ENCODE data around the gene DEFB131B. TPM values are rescaled to one million over a fixed set of nuclear protein-coding genes. Genes with fewer than 3 reads are reported as not detected.
A peak's percentile ranks its signal among the peaks of the same experiment; 100 is the strongest.
"Not testable (repeated sequence)": the region's sequence is repeated elsewhere in the genome, so short reads cannot be mapped to it uniquely, and the experiment has no call there.

The DEFB131B gene
- total RNA-seq, 1 donor from 2014 or later: not detected

DNA sequence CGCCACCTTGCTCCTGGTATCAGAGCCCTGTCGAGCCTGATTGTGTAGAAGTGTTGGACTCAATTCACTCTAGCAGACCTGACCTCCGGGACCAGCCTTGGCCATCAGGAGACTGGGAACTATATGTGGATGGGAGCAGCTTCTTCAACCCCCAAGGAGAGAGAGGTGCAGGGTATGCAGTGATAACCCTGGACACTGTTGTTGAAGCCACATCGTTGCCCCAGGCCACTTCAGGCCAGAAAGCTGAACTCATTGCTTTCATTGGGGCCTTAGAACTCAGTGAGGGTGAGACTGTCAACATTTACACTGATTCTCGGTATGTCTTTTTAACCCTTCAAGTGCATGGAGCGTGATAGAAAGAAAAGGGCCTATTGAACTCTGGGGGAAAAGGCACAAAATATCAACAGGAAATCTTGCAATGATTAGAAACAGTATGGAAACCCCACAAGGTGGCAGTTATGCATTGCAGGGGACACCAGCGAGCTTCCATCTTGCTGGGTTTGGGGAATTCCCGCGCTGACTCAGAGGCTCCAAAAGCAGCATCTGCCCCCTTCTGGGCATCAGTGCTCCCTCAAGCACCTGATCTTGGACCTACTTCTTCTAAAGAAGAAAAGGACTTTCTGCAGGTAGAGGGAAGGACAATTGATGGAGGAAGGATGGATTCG is 33.2 kb downstream of the DEFB131B start:
- DNase-seq (ENCODE audit: low read depth in 2 of 2): peak in 1 of 2 donors; percentile 12

- not testable (repeated sequence) for DNase-seq (ENCODE audit: low read depth in 2 of 2)
Measured at GRCh38 chr11:71911986-71912340, 33.7 kb downstream of the DEFB131B start.

DNA sequence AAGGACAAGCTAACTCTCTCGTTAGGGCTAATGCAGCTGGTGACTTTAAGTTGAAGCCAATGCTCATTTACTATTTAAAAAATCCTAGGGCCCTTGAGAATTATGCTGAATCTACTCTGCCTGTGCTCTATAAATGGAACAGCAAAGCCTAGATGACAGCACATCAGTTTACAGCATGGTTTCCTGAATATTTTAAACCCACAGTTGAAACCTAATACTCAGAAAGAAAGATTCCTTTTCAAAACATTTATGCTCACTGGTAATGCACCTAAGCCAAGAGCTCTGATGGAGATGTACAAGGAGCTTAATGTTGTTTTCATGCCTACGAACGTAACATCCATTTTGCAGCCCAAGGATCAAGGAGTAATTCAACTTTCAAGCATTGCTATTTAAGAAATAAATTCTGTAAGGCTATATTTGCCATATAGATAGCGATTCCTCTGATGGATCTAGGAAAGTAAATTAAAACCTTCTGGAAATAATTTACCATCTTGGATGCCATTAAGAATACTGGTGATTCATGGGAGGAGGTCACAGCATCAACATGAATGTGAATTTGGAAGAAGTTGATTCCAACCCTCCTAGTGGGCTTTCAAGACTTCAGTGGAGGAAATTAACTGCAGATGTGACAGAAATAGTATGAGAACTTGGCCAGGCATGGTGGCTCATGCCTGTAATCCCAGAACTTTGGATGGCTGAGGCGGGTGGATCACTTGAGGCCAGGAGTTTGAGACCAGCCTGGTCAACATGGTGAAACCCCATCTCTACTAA is 35.7 kb downstream of the DEFB131B start:
- DNase-seq (ENCODE audit: low read depth in 2 of 2): no peak

GRCh38 chr11:71914617-71915189 is 36.5 kb downstream of the DEFB131B start:
- DNase-seq (ENCODE audit: low read depth in 2 of 2): no peak

DNA sequence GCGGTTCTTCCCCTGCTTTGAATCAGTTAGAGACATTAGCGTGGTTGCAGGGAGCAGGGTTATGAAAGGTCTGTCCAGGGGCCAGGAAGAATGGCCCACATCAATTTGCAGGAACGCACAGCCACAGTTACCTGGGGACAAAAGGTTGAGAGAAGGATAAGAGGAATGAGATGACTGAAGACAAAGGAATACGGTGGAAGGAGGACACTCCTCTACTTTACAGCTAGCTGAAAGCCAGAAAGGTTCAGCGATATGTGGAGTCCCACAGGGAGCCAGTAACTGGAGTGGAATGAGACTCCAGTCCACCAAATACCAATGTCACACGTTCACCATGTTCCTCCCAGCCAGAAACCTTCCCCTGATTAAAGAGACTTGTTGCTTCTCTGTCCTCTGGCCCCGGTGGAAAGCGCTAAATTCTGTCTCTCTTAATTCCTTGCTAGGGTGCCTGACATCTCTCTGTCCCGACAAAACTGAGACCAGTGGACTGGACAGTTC is 39.4 kb downstream of the DEFB131B start:
- no peak for DNase-seq (ENCODE audit: low read depth in 2 of 2)

DNA sequence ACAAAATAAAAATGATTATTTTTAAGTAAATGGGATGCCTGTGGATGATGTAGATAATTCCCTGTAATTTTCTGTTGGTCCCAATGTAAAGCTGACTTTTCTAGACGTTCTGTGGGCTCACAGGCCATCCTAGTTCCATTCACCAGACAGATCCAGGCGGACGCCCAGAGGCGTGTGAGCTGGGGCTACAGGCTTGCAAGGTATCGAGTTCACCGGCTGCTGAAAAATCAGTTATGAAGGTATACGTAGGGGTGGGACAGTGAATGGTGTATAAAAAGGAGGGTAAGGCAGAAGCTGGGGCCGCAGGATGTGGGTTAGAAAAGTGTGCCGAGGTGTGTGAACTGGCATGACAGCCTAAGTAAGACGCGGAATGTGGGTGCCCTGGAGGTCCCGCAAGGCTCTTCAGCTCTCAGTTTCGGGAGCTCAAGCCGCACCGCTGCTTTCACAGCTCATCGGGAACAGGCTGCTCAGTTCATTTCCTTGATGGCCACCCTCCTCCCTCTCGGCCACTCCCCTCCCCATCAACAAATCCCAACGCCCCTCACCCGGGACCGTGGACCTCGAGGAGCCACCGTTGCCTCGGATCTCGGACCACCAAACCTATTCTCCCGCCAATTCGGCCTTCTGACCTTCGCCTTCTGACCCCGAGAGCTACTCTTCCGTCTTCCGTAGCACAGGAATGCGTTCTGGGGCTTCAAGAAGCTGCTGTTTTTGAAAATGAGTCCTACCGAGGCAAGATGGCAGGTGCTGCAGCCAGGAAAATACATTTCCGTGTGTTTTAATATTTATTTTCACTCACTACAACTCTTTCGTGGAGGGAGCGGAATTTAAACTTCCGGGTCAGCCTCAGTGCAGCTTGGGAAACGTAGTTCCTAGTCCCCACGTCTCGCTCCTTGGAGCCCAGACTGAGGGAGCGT is 49.8 kb downstream of the DEFB131B start, which contains the start of gene XNDC1N:
TSS of gene XNDC1N (minus strand) at position 775 of the 917 bp plus-strand sequence. CDS start 5,241 bp downstream, outside the sequence.
- DNase-seq (ENCODE audit: low read depth in 2 of 2): peak; percentile 79 to 88

DNA sequence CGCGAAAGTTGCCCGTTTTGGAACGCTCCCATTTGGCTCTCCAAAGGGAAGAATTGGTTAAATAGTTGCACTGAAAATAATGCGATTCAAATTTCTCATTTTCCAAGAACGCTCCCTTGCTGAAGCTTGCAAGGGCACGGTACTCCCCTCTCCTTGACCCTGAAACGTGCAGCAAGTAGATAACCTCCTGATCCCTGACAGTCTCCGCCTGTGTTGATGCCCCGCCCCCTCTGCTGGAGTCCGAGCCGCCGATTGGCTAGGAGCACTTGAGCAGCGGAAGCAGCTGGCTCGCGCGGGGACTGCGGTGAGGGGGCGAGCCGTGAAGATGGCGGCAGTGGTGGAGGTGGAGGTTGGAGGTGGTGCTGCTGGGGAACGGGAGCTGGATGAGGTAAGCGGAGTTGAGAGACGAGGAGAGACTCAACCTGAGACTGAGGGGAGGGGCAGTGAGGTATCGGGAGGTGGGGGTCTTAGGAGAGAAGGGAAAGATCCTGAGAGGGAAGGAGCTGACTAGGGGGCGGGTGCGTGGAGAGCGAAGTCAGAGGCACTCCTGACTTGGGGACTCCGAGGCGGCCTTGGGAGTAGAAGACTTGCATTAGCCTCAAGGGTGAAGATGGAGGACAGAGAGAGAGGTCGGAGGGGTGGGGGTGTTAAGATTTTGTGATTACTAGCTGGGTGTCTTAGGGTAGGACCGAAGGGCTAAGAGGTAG is 50.6 kb downstream of the DEFB131B start, which contains the start of gene RNF121:
TSS of gene RNF121 (plus strand) at position 310 of the 707 bp plus-strand sequence. CDS start at position 326, 16 bp downstream.
- DNase-seq (ENCODE audit: low read depth in 2 of 2): peak; percentile 89 to 97

GRCh38 chr11:71929491-71929890 is 51.2 kb downstream of the DEFB131B start:
- no peak for DNase-seq (ENCODE audit: low read depth in 2 of 2)

DNA sequence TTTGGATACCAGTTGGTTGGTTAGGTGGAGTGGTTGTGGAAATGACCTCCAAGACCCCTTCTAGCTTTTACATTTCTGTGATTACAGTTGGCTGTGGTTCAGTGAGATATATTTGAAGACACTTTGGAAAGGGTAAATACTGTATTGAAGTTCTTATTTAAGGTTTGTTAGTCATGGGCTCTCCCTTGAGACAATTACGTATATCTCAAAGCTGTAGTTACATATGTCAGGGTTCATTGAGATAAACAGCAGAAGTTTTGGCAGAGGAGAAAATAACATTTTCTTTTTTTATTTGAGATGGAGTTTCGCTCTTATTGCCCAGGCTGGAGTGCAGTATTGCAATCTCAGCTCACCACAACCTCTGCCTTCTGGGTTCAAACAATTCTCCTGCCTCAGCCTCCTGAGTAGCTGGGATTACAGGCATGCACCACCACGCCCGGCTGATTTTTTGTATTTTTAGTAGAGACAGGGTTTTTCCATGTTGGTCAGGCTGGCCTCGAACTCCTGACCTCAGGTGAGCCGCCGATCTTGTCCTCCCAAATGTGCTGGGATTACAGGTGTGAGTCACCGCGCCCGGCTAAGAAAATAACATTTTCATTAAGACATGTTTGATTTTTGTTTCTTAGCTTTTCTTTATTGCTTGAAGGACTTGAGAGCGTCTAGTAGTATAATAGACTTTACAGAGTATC is 52.4 kb downstream of the DEFB131B start:
- no peak for DNase-seq (ENCODE audit: low read depth in 2 of 2)

GRCh38 chr11:71931245-71931602 is 53.0 kb downstream of the DEFB131B start:
- no peak for DNase-seq (ENCODE audit: low read depth in 2 of 2)

DNA sequence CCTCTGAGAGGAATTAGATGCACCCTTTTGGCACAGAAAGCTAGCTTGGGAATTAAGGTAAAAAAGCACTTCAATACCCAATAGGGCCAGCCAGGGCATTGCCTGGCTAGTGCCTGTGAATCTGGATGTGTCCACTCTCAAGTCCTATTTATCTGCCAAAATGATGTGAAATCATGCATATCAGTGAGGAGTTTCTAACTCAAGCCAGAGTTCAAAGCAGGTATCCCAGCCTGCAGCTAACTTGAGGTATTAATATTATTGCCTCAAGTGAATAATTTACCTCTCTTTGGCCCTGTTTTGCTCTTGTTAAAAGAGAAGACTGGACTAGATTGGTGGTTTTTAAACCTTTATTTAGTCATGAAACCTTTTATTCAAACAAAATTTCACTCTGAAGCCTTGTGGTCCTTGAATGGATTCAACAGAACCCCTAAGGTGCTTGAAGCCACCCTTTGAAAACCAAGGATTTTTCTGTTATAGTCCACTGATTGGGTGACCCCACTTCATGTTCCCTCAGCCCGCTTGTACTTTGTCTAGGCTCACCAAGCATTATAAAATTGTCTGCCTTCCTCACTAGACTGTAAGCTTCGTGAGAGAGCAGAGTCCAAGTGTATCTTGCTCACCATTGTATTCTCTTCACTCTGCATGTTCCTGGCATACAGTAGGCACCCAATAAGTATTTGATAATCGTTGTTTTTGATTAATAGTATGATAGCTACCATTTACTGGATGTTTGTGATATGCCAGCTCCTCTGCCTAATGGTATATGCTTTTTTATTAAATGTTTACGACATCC is 55.1 kb downstream of the DEFB131B start:
- no peak for DNase-seq (ENCODE audit: low read depth in 2 of 2)

Other genes starting within 250 kb of the DEFB131B start
- not detected in 2 replicates for gene DEFB108B, start 45.3 kb upstream of the DEFB131B start, total RNA-seq
- 6.0 and 6.2 TPM in 2 replicates for gene XNDC1N, start 50.1 kb downstream of the DEFB131B start, total RNA-seq
- 19.6 and 26.3 TPM in 2 replicates for gene RNF121, start 50.6 kb downstream of the DEFB131B start, total RNA-seq
- 1.5 and 1.8 TPM in 2 replicates for gene IL18BP, start 120.5 kb downstream of the DEFB131B start, total RNA-seq
- gene NUMA1, start 202.1 kb downstream of the DEFB131B start, total RNA-seq: 101 and 119 TPM in 2 replicates
- gene LRRC51, start 202.4 kb downstream of the DEFB131B start, total RNA-seq: 3.2 and 4.2 TPM in 2 replicates
- gene LAMTOR1, start 224.8 kb downstream of the DEFB131B start, total RNA-seq: 91.1 and 118 TPM in 2 replicates
- not detected in 2 replicates for gene TOMT, start 227.5 kb downstream of the DEFB131B start, total RNA-seq
- 16.8 and 24.6 TPM in 2 replicates for gene ANAPC15, start 234.2 kb downstream of the DEFB131B start, total RNA-seq

Data from dermis microvascular lymphatic vessel endothelial cell (primary cell).